Mesenchymal stem cell (in vitro differentiated cells and primary cell): ENCODE measurements around the gene CHST3.

Source experiments
- DNase-seq: peaks from one replicate; pipeline ENCODE4 v3.0.0-alpha.2; 2013
- H2AFZ ChIP-seq: one replicate; pipeline ENCODE4 v1.6.1; 2013; ENCODE audit warnings: low read depth, mild to moderate bottlenecking, control low read depth, inconsistent platforms, low read length, moderate library complexity
- H2AK5ac ChIP-seq: 2 replicates; pipeline ENCODE4 v1.6.1; 2013; ENCODE audit warnings: low read length, moderate library complexity, mild to moderate bottlenecking, inconsistent platforms; ENCODE audit not compliant: severe bottlenecking
- H2BK120ac ChIP-seq: one replicate; pipeline ENCODE4 v1.6.1; 2013; ENCODE audit warnings: low read depth, mild to moderate bottlenecking, inconsistent platforms, low read length, moderate library complexity
- H2BK12ac ChIP-seq, 2 experiments: one replicate each; pipeline ENCODE4 v1.6.1; 2013; ENCODE audit warnings: inconsistent platforms in 2 of 2, low read length in 2 of 2, mild to moderate bottlenecking in 2 of 2, moderate library complexity in 2 of 2, control low read depth in 1 of 2
- H2BK15ac ChIP-seq: one replicate; pipeline ENCODE4 v1.6.1; 2013; ENCODE audit warnings: mild to moderate bottlenecking, low read depth, inconsistent platforms; ENCODE audit not compliant: poor library complexity, severe bottlenecking
- H2BK5ac ChIP-seq: 2 replicates; pipeline ENCODE4 v1.6.1; 2013; ENCODE audit warnings: low read depth, mild to moderate bottlenecking, low read length, control low read depth, inconsistent platforms; ENCODE audit not compliant: poor library complexity, severe bottlenecking
- H3K14ac ChIP-seq, 2 experiments: one replicate each; pipeline ENCODE4 v1.6.1; 2013; ENCODE audit warnings: inconsistent platforms in 2 of 2, low read length in 2 of 2, control low read depth in 1 of 2, mild to moderate bottlenecking in 1 of 2, moderate library complexity in 1 of 2
- H3K18ac ChIP-seq, 2 experiments: one replicate each; pipeline ENCODE4 v1.6.1; 2013; ENCODE audit warnings: inconsistent platforms in 2 of 2, low read length in 2 of 2, control low read depth in 1 of 2, low read depth in 1 of 2, mild to moderate bottlenecking in 1 of 2
- H3K23ac ChIP-seq, 2 experiments: one replicate each; pipeline ENCODE4 v1.6.1; 2013; ENCODE audit warnings: inconsistent platforms in 2 of 2, low read length in 2 of 2, mild to moderate bottlenecking in 2 of 2, moderate library complexity in 2 of 2, control low read depth in 1 of 2
- H3K27ac ChIP-seq: 2 replicates; pipeline ENCODE4 v1.5.1; 2013; ENCODE audit warnings: mild to moderate bottlenecking, moderate library complexity, low read length, control low read depth, inconsistent platforms; ENCODE audit not compliant: poor library complexity, severe bottlenecking
- H3K27me3 ChIP-seq, 2 experiments: 2 replicates each; pipeline versions ENCODE4 v1.6.1 to v1.7.0; 2013; ENCODE audit warnings: low read length in 2 of 2, mild to moderate bottlenecking in 2 of 2, moderate library complexity in 2 of 2, control low read depth in 1 of 2, inconsistent platforms in 1 of 2; ENCODE audit not compliant: control insufficient read depth in 1 of 2, insufficient read depth in 1 of 2
- H3K36me3 ChIP-seq, 2 experiments: 2 replicates each; pipeline versions ENCODE4 v1.6.1 to v1.7.0; 2013; ENCODE audit warnings: low read length in 2 of 2, control low read depth in 1 of 2, inconsistent platforms in 1 of 2, low read depth in 1 of 2, mild to moderate bottlenecking in 1 of 2; ENCODE audit not compliant: insufficient read depth in 2 of 2, control insufficient read depth in 1 of 2
- H3K4ac ChIP-seq, 2 experiments: one replicate each; pipeline ENCODE4 v1.6.1; 2013; ENCODE audit warnings: inconsistent platforms in 2 of 2, low read length in 2 of 2, mild to moderate bottlenecking in 2 of 2, moderate library complexity in 2 of 2, control low read depth in 1 of 2, low read depth in 1 of 2
- H3K4me1 ChIP-seq: 2 replicates; pipeline ENCODE4 v1.6.1; 2013; ENCODE audit warnings: low read depth, low read length, control low read depth; ENCODE audit not compliant: control insufficient read depth, insufficient read depth
- H3K4me2 ChIP-seq: 2 replicates; pipeline ENCODE4 v1.6.1; 2013; ENCODE audit warnings: low read length, mild to moderate bottlenecking, inconsistent platforms; ENCODE audit not compliant: poor library complexity, severe bottlenecking
- H3K4me3 ChIP-seq, 2 experiments: 2 replicates each; pipeline versions ENCODE4 v1.5.1 to v1.7.0; 2013; ENCODE audit warnings: low read length in 2 of 2, mild to moderate bottlenecking in 2 of 2, control low read depth in 1 of 2, low read depth in 1 of 2; ENCODE audit not compliant: insufficient read depth in 1 of 2
- H3K79me1 ChIP-seq: replicated peaks from 2 replicates; pipeline ENCODE4 v1.6.1; 2013; ENCODE audit warnings: mild to moderate bottlenecking, control low read depth, low read length, inconsistent platforms; ENCODE audit not compliant: poor library complexity, severe bottlenecking
- H3K9ac ChIP-seq: 2 replicates; pipeline ENCODE4 v1.7.0; 2013; ENCODE audit warnings: mild to moderate bottlenecking, low read length, moderate library complexity
- H3K9me3 ChIP-seq: 2 replicates; pipeline ENCODE4 v1.7.0; 2013; ENCODE audit warnings: mild to moderate bottlenecking, low read length; ENCODE audit not compliant: control insufficient read depth
- H4K8ac ChIP-seq: one replicate; pipeline ENCODE4 v1.6.1; 2013; ENCODE audit warnings: inconsistent platforms, mild to moderate bottlenecking, low read length, moderate library complexity
- H4K91ac ChIP-seq: one replicate; pipeline ENCODE4 v1.6.1; 2013; ENCODE audit warnings: mild to moderate bottlenecking, low read length, inconsistent platforms
- WGBS: methylation state at CpG from one replicate; pipeline ENCODE4 v1.1.7; 2013; ENCODE audit warnings: mixed read lengths; 5-methylcytosine and 5-hydroxymethylcytosine counted together

Gene CHST3

GRCh38 chr10:72059843-72060822, 95.9 kb downstream of the CHST3 start:
- no peak overlapping the region for H3K4me3 ChIP-seq
- no peak overlapping the region for H3K14ac ChIP-seq
- no peak overlapping the region for H2BK12ac ChIP-seq
- no peaks in the 10 kb centered on the region for H3K9me3 ChIP-seq
- H4K91ac ChIP-seq: no peak overlapping the region
- peaks cover 32 to 42% of the 10 kb centered on the region in 2 experiments for H3K27me3 ChIP-seq
- no peaks in the 10 kb centered on the region for H3K36me3 ChIP-seq
- no peaks in the 10 kb centered on the region for H3K79me1 ChIP-seq
- no peak overlapping the region for H4K8ac ChIP-seq
- no peak overlapping the region for H2AK5ac ChIP-seq
- no peak overlapping the region for H2BK120ac ChIP-seq
- no peak for DNase-seq
- H3K4me2 ChIP-seq: no peak overlapping the region
- H3K4ac ChIP-seq: no peak overlapping the region
- H3K4me1 ChIP-seq: peaks cover 2% of the 10 kb centered on the region
- no peak overlapping the region for H2BK5ac ChIP-seq
- 91% methylated on average over 18 of the region's 19 CpGs for WGBS
- no peak overlapping the region for H3K23ac ChIP-seq
- no peak overlapping the region for H2AFZ ChIP-seq
- H3K9ac ChIP-seq: no peak overlapping the region
- no peak overlapping the region for H3K18ac ChIP-seq
- H3K27ac ChIP-seq: no peak overlapping the region
- no peak overlapping the region for H2BK15ac ChIP-seq

DNA sequence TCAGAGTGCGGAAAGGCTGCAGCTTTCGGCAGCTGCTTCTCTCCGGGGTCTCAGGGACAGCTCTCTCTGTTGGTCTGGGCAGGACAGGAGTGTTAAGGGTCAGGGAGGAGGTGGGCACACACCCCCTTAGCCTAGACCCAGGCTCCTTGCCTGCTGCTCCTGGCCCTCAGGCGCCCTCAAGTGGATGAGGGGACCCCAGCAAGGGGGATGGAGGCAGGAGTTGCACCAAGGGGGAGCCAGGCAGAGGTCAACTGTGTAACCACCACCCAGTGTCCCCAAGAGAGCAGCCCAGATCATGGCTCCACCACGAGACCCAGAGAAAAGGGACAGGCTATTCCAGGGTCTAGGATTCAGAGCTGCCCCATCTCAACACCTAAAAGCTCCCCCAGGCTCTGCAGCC, 97.3 kb downstream of the CHST3 start:
- Histone ChIP-seq H3K79me1 (no peaks in the 10 kb centered on the region), H2BK120ac (no peak overlapping the region), H3K36me3 (no peaks in the 10 kb centered on the region), H3K23ac (no peak overlapping the region), H2AK5ac (no peak overlapping the region), H3K9me3 (no peaks in the 10 kb centered on the region), H3K4me2 (no peak overlapping the region), H3K4ac (no peak overlapping the region), H3K4me3 (no peak overlapping the region), H3K4me1 (peaks cover 5% of the 10 kb centered on the region), H3K27ac (no peak overlapping the region), H2BK15ac (no peak overlapping the region), H2AFZ (no peak overlapping the region), H2BK12ac (no peak overlapping the region), H3K14ac (no peak overlapping the region), H3K9ac (no peak overlapping the region), H2BK5ac (no peak overlapping the region), H4K8ac (no peak overlapping the region), H3K27me3 (peaks cover 27 to 38% of the 10 kb centered on the region in 2 experiments), H4K91ac (no peak overlapping the region), H3K18ac (no peak overlapping the region)
- DNase-seq: no peak
- WGBS: 74% methylated on average over 5 of the region's 5 CpGs

DNA sequence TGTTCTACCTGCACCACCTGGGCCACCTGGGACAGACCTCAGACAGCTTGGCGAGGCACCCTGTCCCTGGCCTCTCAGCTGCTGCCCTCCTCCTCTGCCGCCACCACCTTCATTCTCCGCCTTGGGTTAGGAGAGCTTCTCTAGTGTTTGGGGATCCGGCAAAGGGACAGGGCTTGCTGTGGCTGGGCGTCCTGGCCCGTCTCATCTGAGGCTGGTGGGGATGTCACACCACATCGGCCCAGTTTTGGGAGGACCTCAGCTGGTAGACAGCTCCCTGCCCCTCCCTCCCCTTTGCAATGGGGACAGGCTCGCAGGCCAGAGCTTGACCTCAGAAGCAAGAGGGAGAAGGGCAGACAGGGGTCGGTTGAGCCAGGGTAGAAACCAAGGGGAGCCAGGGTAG, 97.7 kb downstream of the CHST3 start:
- Histone ChIP-seq H3K18ac (no peak overlapping the region), H4K91ac (no peak overlapping the region), H3K9ac (no peak overlapping the region), H3K4me3 (no peak overlapping the region), H2BK5ac (no peak overlapping the region), H2AFZ (no peak overlapping the region), H4K8ac (no peak overlapping the region), H3K4me2 (no peak overlapping the region), H3K36me3 (no peaks in the 10 kb centered on the region), H2BK120ac (no peak overlapping the region), H2BK12ac (no peak overlapping the region), H3K27ac (no peak overlapping the region), H3K4me1 (peaks cover 5% of the 10 kb centered on the region), H2AK5ac (no peak overlapping the region), H3K79me1 (no peaks in the 10 kb centered on the region), H3K14ac (no peak overlapping the region), H3K9me3 (no peaks in the 10 kb centered on the region), H3K23ac (no peak overlapping the region), H3K4ac (no peak overlapping the region), H2BK15ac (no peak overlapping the region), H3K27me3 (peaks cover 27 to 40% of the 10 kb centered on the region in 2 experiments)
- WGBS: 87% methylated on average over 8 of the region's 9 CpGs
- DNase-seq: no peak

DNA sequence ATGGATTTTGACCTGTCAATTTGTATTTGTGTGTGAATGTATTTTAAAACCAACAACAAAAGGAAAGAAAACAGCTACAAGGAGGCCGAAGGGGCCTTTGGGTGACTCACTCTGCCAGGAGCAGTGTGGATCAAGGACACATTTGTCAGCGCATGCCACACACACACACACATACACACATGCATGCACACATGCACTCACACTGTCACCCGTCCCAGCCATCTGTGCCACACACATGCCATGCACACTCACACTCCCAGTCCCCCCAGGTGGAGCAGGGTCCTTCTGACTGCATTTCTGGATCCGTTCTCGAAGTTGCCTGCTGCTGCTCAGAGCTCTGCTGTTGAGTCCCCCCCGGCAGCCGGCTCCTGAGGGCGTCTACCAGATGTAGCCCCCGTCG, 98.2 kb downstream of the CHST3 start:
- H3K23ac ChIP-seq: no peak overlapping the region
- no peak overlapping the region for H3K27ac ChIP-seq
- no peaks in the 10 kb centered on the region for H3K36me3 ChIP-seq
- WGBS: 82% methylated on average over 10 of the region's 10 CpGs
- no peaks in the 10 kb centered on the region for H3K9me3 ChIP-seq
- no peak overlapping the region for H3K18ac ChIP-seq
- H4K91ac ChIP-seq: no peak overlapping the region
- H3K4me2 ChIP-seq: no peak overlapping the region
- H3K4ac ChIP-seq: no peak overlapping the region
- H2BK120ac ChIP-seq: no peak overlapping the region
- no peak overlapping the region for H3K9ac ChIP-seq
- H2AK5ac ChIP-seq: no peak overlapping the region
- no peak overlapping the region for H2BK5ac ChIP-seq
- H4K8ac ChIP-seq: no peak overlapping the region
- peak; percentile 37 for DNase-seq
- no peak overlapping the region for H3K4me3 ChIP-seq
- peaks cover 5% of the 10 kb centered on the region for H3K4me1 ChIP-seq
- no peak overlapping the region for H2AFZ ChIP-seq
- no peak overlapping the region for H3K14ac ChIP-seq
- H2BK12ac ChIP-seq: no peak overlapping the region
- no peak overlapping the region for H2BK15ac ChIP-seq
- H3K79me1 ChIP-seq: no peaks in the 10 kb centered on the region
- peaks cover 29 to 44% of the 10 kb centered on the region in 2 experiments for H3K27me3 ChIP-seq
